Fibroblast of lung (primary cell): ENCODE data around the gene RPL10. TPM values are rescaled to one million over a fixed set of nuclear protein-coding genes. Genes with fewer than 3 reads are reported as not detected.

ENCODE experiments used
- DNase-seq, 2 donors: peaks; one replicate each; pipeline versions ENCODE4 v3.0.0 to v3.0.0-alpha.2; 2010; ENCODE audit warnings: low read depth in 2 of 2
- H2AFZ ChIP-seq: 2 replicates; pipeline ENCODE4 v1.5.1; 2012; ENCODE audit warnings: low read length, control low read depth, inconsistent platforms
- H3K27ac ChIP-seq: 2 replicates; pipeline ENCODE4 v1.5.1; 2011; ENCODE audit warnings: low read length, control low read depth; ENCODE audit not compliant: insufficient read depth
- H3K27me3 ChIP-seq: 2 replicates; pipeline ENCODE4 v1.5.1; 2011; ENCODE audit warnings: mild to moderate bottlenecking, low read length; ENCODE audit not compliant: control insufficient read depth, insufficient read depth
- H3K36me3 ChIP-seq: 2 replicates; pipeline ENCODE4 v1.5.1; 2011; ENCODE audit warnings: low read length; ENCODE audit not compliant: control insufficient read depth, insufficient read depth
- H3K4me1 ChIP-seq: 2 replicates; pipeline ENCODE4 v1.5.1; 2011; ENCODE audit warnings: low read length; ENCODE audit not compliant: control insufficient read depth, insufficient read depth; ENCODE audit errors: extremely low read depth
- H3K4me2 ChIP-seq: 2 replicates; pipeline ENCODE4 v1.5.1; 2011; ENCODE audit warnings: low read length, control low read depth; ENCODE audit not compliant: insufficient read depth; ENCODE audit errors: extremely low read depth
- H3K4me3 ChIP-seq, 4 experiments: fragments of 200-600 bp in 1 of 4; sonication (generic) in 1 of 4; replicated peaks in 1 of 4; 2 replicates each; pipeline ENCODE4 v1.5.1; 2011 to 2016; ENCODE audit warnings: low read length in 4 of 4, low read depth in 3 of 4, mild to moderate bottlenecking in 3 of 4, control low read depth in 2 of 4, inconsistent platforms in 1 of 4, mixed read lengths in 1 of 4; ENCODE audit not compliant: insufficient read depth in 1 of 4; ENCODE audit errors: control extremely low read depth in 1 of 4
- H3K79me2 ChIP-seq: 2 replicates; pipeline ENCODE4 v1.5.1; 2012; ENCODE audit warnings: mild to moderate bottlenecking, low read length, inconsistent platforms; ENCODE audit not compliant: control insufficient read depth, insufficient read depth
- H3K9ac ChIP-seq: 2 replicates; pipeline ENCODE4 v1.5.1; 2011; ENCODE audit warnings: mild to moderate bottlenecking, low read length, control low read depth; ENCODE audit not compliant: insufficient read depth
- H3K9me3 ChIP-seq: 2 replicates; pipeline ENCODE4 v1.5.1; 2012; ENCODE audit warnings: low read depth, low read length; ENCODE audit not compliant: control insufficient read depth, insufficient read depth
- H4K20me1 ChIP-seq: 2 replicates; pipeline ENCODE4 v1.5.1; 2011; ENCODE audit warnings: low read length; ENCODE audit not compliant: control insufficient read depth, insufficient read depth; ENCODE audit errors: extremely low read depth
- CTCF ChIP-seq, 2 donors: IDR thresholded peaks in 1 of 2; conservative IDR thresholded peaks in 1 of 2; 1 replicate in 1 of 2; 2 replicates in 1 of 2; pipeline ENCODE4 v1.5.1; 2011 to 2012; ENCODE audit warnings: low read length in 2 of 2, control low read depth in 1 of 2, inconsistent platforms in 1 of 2, low read depth in 1 of 2, mild to moderate bottlenecking in 1 of 2
- EZH2 ChIP-seq: IDR thresholded peaks from 2 replicates; pipeline ENCODE4 v1.5.1; 2012; ENCODE audit warnings: low read length, control low read depth, mild to moderate bottlenecking; ENCODE audit errors: missing control alignments
- polyA plus RNA-seq, 2 donors: library from polyadenylated mRNA; depleted of rRNA in 1 of 2; stranded (reverse) in 1 of 2; unstranded in 1 of 2; fragments of >200 nt; gene quantifications; 2 replicates each; pipeline ENCODE4 v1.2.1, GENCODE V29; 2011 to 2012; ENCODE audit warnings: missing spikeins in 1 of 2
- total RNA-seq: library from RNA; depleted of rRNA; stranded (reverse); fragments of >200 nt; gene quantifications from 2 replicates; pipeline ENCODE4 v1.2.1, GENCODE V29; 2014

Gene RPL10
- total and polyA plus RNA-seq, 2 donors (not counting 1 experiment from before 2014, with no cell fraction given) = 2,319 to 4,527 TPM

- Histone ChIP-seq H3K4me1 (peaks cover 7% of the 10 kb centered on the region), H3K4me2 (peak overlapping the region; percentile 75), H3K27ac (peak overlapping the region; percentile 77), H3K36me3 (peaks cover 15% of the 10 kb centered on the region), H3K9ac (peak overlapping the region; percentile 37), H4K20me1 (no peaks in the 10 kb centered on the region), H2AFZ (no peak overlapping the region), H3K27me3 (no peaks in the 10 kb centered on the region), H3K79me2 (peaks cover 52% of the 10 kb centered on the region), H3K9me3 (no peaks in the 10 kb centered on the region), H3K4me3 (peak overlapping the region in 1 of 4 experiments; percentile 46)
- TF ChIP-seq CTCF (conservative IDR thresholded peaks at IDR 0.05 in 1 of 2, IDR thresholded peaks at IDR 0.05 in 1 of 2; ENCODE audit: low read depth in 1 of 2, low read length in 2 of 2) (no peak), EZH2 (no peak)
- no peak for DNase-seq
These were observed 45.3 kb downstream of the RPL10 start for GRCh38 chrX:154443479-154443910.

GRCh38 chrX:154443992-154444754 is 46.0 kb downstream of the RPL10 start, which contains the start of gene FAM50A:
FAM50A (plus strand) TSS chrX:154444141; CDS start chrX:154444236, 95 bp downstream.
- TF ChIP-seq CTCF (conservative IDR thresholded peaks at IDR 0.05 in 1 of 2, IDR thresholded peaks at IDR 0.05 in 1 of 2; ENCODE audit: low read depth in 1 of 2, low read length in 2 of 2) (no peak), EZH2 (no peak)
- Histone ChIP-seq H3K79me2 (peaks cover 46% of the 10 kb centered on the region), H3K4me2 (peak within 1 kb of the TSS; percentile 80), H4K20me1 (no peaks in the 10 kb centered on the region), H3K9me3 (no peaks in the 10 kb centered on the region), H3K4me1 (peaks cover 7% of the 10 kb centered on the region), H3K9ac (peak within 1 kb of the TSS; percentile 61), H3K27me3 (no peaks in the 10 kb centered on the region), H3K27ac (peak within 1 kb of the TSS; percentile 77), H3K4me3 (peak within 1 kb of the TSS; percentile 53 to 69 (median 56)), H3K36me3 (peaks cover 15% of the 10 kb centered on the region), H2AFZ (no peak within 1 kb of the TSS)
- peak; percentile 45 to 47 for DNase-seq

DNA sequence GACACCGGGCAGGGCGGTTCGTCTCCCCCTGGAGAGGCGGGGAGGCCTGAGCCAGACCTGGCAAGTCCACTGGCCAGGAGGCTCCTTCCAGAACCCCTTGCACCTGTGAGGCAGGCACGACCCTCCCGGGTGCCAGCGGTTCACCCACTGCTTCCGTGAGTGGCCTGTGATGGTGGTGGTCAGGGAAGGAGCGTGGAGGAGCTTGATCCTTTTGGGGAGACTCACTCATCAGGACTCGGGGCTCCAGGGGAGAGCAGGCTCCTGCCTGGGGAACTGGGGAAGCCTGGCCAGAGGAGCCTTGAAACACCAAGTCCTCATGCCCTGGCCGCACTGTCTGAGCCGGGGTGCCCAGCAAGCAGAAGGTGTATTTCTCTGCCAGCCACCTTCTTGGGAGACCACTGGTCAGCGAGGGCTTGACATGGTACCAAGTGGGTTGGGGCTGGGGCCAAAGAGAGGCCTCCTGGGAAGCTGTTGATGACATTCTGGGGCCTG is 46.6 kb downstream of the RPL10 start:
- Histone ChIP-seq H3K27me3 (no peaks in the 10 kb centered on the region), H3K9ac (peak overlapping the region; percentile 61), H3K4me3 (peak overlapping the region; percentile 53 to 69 (median 56)), H3K36me3 (peaks cover 13% of the 10 kb centered on the region), H3K9me3 (no peaks in the 10 kb centered on the region), H2AFZ (no peak overlapping the region), H3K27ac (peak overlapping the region; percentile 67), H3K4me2 (peak overlapping the region; percentile 80), H4K20me1 (no peaks in the 10 kb centered on the region), H3K4me1 (peaks cover 7% of the 10 kb centered on the region), H3K79me2 (peaks cover 41% of the 10 kb centered on the region)
- no peak for DNase-seq
- TF ChIP-seq CTCF (conservative IDR thresholded peaks at IDR 0.05 in 1 of 2, IDR thresholded peaks at IDR 0.05 in 1 of 2; ENCODE audit: low read depth in 1 of 2, low read length in 2 of 2) (no peak), EZH2 (no peak)
